Epithelial cell of proximal tubule (primary cell): ENCODE measurements around the gene TBC1D2B. TPM values are rescaled to one million over a fixed set of nuclear protein-coding genes. Genes with fewer than 3 reads are reported as not detected.

Experiments
- DNase-seq: peaks from one replicate; pipeline ENCODE4 v3.0.0-alpha.2; 2011; ENCODE audit warnings: low read depth
- H3K4me3 ChIP-seq: 2 replicates; pipeline ENCODE4 v1.5.1; 2011; ENCODE audit warnings: low read depth, mild to moderate bottlenecking, low read length
- total RNA-seq: library from RNA; depleted of rRNA; stranded (reverse); fragments of >200 nt; gene quantifications from 2 replicates; pipeline ENCODE4 v1.2.3, GENCODE V29; 2015
- TF ChIP-seq, protein P1 (sequence below): conservative IDR thresholded peaks from 2 replicates; pipeline ENCODE4 v1.5.1; 2012; ENCODE audit warnings: low read depth, mild to moderate bottlenecking, low read length

TBC1D2B gene
- total RNA-seq, 1 donor from 2014 or later = 15.0 TPM

DNA sequence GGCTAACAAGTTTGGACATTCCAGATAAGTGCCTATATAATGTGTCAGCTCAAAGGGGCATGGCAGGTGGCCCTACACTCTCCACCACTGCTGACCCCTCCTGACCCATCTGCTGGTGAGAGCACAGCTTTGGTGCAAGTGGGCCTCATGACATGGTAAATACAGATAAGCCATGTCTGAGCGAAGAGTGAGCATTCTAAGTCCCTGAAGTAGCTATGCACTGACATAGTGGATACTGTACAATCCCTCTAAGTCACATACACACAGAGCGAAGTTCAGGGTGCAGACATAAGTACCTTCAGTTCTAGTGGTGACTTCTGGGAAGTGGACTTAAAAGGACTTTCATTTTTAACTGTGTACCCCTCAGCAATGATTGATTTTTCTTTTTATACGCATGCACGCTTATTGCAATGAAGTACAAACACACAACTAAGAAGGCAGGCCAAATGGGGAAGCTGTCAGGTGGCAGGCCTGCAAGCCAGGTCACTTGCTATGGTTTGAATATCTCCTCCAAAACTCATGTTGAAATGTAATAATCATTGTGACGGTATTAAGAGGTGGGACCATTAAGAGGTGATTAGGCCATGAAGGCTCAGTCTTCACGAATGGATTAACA, 41.5 kb downstream of the TBC1D2B start:
- DNase-seq = no peak
- no peak overlapping the region for H3K4me3 ChIP-seq
- TF ChIP-seq, protein P1, sequence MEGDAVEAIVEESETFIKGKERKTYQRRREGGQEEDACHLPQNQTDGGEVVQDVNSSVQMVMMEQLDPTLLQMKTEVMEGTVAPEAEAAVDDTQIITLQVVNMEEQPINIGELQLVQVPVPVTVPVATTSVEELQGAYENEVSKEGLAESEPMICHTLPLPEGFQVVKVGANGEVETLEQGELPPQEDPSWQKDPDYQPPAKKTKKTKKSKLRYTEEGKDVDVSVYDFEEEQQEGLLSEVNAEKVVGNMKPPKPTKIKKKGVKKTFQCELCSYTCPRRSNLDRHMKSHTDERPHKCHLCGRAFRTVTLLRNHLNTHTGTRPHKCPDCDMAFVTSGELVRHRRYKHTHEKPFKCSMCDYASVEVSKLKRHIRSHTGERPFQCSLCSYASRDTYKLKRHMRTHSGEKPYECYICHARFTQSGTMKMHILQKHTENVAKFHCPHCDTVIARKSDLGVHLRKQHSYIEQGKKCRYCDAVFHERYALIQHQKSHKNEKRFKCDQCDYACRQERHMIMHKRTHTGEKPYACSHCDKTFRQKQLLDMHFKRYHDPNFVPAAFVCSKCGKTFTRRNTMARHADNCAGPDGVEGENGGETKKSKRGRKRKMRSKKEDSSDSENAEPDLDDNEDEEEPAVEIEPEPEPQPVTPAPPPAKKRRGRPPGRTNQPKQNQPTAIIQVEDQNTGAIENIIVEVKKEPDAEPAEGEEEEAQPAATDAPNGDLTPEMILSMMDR = no peak

DNA sequence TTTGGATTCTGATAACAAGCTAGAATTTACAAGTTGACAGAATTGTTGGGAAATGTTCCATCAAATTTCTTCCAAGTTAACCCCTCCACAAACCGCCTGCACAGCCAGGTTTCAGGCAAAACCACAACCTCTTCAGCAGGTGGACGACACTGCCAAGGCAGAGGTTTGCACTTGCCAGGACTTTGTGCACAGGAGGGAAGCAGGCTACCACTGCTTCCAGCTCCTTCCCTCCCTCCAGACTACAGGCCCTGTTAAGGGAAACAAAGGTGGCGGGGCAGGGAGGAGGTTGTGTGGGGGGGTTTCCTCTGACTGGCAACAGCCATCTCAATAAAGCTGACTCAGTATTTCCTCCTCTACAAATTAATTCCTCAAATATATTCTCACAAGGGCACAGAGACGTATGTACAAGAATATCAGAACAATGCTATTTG, 42.2 kb downstream of the TBC1D2B start:
- TF ChIP-seq, protein P1 = no peak
- H3K4me3 ChIP-seq = no peak overlapping the region
- no peak for DNase-seq

DNA sequence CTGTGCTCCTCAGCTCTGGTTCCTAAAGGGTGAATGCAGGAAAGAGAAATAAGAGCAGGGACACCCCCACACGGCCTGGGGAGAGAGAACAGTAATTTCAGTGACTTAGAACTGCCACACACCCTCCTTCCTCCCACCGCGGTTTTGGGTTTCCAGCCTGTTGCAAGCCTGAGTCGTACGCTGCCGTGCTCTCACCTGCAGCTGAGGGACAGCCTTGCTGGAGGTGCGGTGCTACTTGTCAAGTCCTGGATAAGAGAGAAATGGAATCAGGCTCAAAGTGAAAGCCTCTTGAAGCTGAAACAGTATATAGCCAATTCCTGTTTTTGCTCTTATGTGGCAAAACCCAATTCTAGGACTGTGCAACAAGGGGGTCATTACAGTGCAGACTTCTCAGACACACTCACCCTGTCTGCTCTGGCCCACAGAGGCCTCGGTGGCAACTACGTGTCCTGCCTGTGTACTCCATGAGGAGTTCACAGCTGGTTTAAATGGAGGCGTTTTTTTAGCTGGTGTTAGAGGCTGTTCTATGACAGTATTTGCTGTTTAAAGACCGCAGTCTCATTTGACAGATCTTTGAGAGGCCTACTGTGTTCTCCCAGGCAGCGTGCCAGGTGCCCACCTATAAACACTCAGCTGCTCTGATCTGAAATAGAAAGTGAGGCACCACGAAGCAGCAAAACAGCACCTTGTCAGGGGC, 42.9 kb downstream of the TBC1D2B start:
- H3K4me3 ChIP-seq = no peak overlapping the region
- TF ChIP-seq, protein P1 = no peak
- no peak for DNase-seq

DNA sequence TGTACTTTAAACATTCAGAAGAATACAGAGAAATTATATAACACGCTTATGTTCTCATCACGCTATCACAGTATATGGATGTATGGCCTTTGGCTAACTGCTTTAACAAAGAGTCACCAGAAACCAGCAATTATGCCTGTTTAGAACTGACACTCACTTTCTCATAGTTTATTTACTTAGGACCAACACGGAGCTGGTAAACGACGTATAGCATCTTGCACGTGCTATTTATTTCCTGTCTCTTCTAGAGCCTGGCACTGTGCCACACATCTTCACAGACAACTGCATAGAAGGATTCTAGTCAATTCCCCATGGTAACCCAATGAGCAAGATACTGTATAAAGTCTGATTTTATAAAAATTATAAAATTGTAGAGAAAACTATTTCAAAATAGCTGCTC, 43.6 kb downstream of the TBC1D2B start:
- H3K4me3 ChIP-seq = no peak overlapping the region
- no peak for DNase-seq

DNA sequence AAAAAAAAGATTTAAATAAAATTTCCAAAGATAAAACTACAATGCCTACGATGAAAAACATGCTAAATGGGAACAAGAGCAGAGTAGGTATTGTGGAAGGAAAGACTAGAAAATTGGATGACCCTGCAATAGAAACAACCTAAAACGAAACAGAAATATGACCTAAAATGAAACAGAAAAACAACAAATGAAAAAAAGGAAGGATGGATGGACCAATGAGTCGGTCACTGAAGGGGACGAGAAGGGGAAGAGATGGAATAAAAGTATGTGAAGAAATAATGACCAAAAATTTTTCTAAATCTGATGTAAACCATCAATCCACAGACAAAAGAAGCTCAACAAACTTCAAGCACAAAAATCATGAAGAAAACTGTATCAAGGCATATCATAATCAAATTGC, 44.8 kb downstream of the TBC1D2B start:
- no peak for DNase-seq
- no peak overlapping the region for H3K4me3 ChIP-seq
- TF ChIP-seq, protein P1 = no peak

More for the DNA sequence above, 43.6 kb downstream of the TBC1D2B start:
- TF ChIP-seq, protein P1 = no peak

DNA sequence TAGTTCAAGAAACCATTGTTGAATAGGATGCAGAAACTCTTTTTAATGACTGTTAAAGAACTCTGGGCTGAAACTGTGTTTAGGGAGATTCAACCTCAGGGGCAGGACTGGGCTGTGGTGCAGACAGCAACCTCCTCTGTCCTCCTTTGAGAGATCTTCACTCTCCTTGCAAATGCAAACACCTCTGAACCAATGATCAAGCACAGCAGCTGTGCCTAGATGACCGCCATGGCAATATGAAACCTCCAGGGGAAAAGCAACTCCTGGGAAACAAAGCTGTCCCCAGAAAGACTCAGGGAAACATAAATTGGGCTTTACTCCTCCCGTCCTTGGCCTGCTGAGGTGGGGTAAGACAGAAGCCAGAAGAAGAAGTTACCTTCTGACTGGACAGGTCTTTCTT, 52.6 kb downstream of the TBC1D2B start:
- TF ChIP-seq, protein P1 = no peak
- H3K4me3 ChIP-seq = no peak overlapping the region
- no peak for DNase-seq

DNA sequence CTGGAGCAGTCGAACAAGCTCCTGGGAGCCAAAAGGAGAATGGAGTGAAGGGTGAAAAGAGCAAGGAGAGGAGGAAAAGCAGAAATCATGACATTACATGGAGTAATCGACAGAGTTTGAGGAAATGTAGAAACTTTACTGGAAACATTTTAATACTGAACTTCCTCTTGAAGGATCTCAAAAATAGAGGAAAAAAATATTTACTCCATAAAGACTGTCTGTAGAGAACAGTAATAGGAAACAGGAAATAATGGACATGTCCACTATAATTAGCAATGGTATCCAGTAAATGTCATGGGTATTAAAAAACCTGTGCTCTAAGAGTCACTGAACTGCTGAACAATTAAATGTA, 53.0 kb downstream of the TBC1D2B start:
- TF ChIP-seq, protein P1 = no peak
- H3K4me3 ChIP-seq = no peak overlapping the region
- no peak for DNase-seq
